Brain pericyte (primary cell): ENCODE data around the gene CYP2U1.
A peak's percentile ranks its signal among the peaks of the same experiment; 100 is the strongest.
"Not testable (repeated sequence)": the region's sequence is repeated elsewhere in the genome, so short reads cannot be mapped to it uniquely, and the experiment has no call there.

Source experiments
- DNase-seq: peaks from one replicate; pipeline ENCODE4 v3.0.0-alpha.2; 2012; ENCODE audit warnings: low read depth, low spot score

Gene CYP2U1

DNA sequence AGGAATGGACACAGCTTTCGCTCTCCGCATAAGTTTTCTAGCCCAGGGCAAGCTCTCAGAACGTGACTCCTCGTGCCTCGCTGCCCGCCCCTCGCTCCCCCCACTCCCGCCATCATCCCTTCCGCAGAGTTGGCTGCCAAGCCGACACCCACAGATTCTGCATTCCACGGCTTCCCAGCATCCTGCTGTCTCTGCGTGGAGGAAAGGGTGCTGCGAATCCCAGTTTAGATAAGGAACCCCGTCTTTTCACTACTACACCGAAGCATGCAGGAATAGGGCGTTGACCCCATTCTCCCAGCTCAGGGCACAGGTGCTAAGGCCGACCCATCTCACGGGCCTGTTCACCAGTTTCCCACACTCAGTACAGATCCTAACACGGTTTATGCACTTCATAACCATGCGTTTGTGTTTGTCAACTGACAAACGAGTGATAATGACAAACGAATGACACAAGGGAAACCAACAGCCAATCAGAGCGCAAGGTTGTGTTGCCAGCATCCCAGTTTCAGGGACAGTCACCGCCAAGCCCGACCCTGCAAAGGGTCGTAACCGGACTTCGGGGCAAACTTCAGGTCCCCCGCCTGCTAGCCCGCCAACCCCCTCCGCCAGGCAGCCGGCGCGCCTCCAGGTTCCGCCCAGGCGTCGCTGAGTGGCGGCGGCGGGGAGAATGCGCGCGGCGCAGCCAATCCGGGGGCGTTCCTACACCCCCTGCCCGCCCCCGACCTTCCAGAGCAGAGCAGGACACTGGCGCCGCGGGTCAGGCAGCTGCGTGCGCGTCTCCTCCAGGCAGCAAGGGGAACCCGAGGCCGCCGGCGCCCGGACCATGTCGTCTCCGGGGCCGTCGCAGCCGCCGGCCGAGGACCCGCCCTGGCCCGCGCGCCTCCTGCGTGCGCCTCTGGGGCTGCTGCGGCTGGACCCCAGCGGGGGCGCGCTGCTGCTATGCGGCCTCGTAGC, at the start of gene CYP2U1:
Gene CYP2U1, plus strand, starts transcription at position 729 of the 954 bp plus-strand sequence. Its CDS starts 95 bp downstream, at position 824.
- DNase-seq: peak; percentile 24

- DNase-seq: no peak
Measured at GRCh38 chr4:107885865-107886264, 45.5 kb upstream of the CYP2U1 start.

DNA sequence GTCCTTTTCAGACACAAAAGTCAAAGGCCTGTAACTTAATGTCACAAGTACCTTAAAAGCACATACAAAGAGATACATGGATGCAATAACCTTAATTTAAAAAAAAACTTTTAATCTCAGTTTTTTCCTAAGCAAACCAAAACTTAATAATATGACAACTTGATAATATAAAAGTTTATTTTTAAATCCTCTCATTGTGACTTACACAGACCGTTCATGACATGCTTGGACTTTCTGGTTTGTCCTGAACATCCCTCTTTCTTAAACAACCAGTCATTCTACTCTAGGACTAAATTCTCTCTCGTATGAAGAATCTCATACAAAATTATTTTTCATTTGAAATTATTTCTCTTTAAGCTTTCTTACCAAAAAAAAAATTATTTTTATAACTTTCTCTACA, 43.1 kb upstream of the CYP2U1 start:
- DNase-seq: no peak

- DNase-seq: no peak
Measured at GRCh38 chr4:107890779-107891178, 40.6 kb upstream of the CYP2U1 start.

DNA sequence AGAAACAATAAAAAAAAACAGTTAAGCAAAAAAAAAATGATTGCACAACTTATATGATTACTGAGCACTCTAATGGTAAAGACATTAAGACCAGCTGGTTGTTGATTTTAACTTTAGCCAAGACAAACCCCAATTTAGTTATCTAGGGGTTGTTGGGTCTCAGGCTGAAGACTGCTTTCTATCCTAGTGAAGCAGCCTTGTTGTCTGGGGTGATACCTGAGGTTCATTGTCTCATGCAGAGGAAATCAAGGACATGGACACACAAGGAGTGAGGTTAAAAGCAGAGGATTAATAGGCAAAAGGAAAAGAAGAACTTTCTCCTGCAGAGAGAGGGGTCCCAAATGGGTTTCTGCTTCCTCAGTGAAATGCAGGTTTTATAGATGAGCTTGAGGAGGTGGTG, 40.0 kb upstream of the CYP2U1 start:
- no peak for DNase-seq

DNA sequence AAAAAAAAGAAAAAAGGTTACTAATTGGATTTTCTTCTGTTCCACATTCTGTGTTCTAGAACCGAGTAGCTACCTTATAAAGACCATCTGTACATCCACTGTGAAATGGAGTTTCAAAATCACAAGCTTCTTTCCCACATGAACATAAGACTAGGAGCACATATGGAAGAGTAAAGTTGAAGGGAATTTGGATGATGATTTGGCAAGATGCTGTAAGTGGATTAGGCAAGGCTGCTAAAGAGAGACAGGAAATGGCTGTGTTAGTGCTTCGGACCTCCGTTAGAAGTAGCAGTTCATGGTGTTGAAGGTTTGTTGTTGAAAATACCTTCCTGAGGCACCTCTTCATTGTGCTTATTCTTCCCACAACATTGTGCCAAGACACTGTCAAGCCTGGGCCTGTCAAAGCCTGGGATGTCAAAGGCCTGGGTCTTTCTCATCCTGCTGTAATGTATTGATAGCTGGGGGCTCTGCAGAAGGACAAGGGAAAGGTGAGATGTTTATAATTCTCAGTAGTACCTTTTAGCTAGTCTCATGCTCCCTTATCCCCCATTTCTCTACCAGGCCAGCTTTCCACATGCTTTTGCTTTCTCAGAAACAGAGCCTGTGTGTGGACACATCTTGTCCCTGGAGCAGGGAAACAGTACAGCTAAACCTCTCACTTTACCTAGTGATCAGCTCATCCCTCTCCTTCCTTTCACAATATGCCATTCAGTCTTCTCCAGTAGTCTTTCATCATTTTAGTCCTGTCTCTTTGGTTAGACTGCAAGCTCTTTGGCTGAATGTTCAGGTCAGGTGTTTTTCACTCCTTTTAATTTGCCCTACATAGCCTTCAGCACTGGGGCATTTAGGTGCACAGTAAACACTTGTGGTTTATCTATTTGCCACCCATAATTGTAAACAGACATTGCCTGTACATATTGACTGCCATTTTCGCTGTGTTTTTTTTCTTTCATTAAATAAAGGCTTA, 37.9 kb upstream of the CYP2U1 start:
- DNase-seq: no peak

- no peak for DNase-seq
Measured at GRCh38 chr4:107894138-107894603, 37.2 kb upstream of the CYP2U1 start.

DNA sequence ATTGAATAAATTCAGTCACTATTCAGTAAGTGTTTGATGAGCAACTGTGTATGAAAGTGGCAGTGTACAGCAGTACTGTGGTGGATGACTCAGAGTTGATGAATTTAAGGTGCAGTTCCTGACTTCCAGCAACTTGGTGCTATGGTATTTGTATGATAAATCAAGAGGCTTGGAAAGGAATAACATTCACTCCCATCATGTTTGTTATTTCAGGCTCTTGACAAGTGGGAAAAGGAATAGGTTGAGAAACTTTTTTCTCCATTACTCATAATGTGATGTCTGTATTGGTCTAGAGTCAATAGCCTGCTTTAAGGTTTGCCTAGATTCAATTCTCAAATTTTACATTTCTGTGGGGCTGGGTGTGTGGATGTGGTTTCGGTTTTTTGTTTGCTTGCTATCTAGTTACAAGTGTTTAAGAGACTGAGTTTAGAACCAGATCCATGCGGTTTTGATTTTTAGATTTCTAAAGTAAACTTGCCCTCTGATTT, 35.1 kb upstream of the CYP2U1 start:
- peak; percentile 43 for DNase-seq

DNA sequence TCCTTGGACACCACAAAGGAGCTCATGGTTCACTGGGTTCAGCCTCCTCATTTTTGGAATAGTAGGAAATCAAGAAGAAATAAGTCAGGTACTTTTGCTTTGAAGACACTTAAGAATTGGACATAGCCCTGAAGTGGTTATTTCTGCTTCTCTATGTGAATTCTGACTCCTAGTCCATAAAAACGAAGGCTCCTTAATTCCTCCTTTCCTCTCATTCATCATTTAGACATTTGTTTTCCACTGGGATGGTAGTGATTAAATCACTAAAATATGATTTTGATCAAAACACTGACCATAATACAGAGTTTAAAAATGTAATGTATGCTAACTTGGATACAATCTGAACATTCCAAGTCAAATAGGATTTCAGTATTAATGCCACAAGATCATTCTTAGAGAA, 34.7 kb upstream of the CYP2U1 start:
- no peak for DNase-seq

DNA sequence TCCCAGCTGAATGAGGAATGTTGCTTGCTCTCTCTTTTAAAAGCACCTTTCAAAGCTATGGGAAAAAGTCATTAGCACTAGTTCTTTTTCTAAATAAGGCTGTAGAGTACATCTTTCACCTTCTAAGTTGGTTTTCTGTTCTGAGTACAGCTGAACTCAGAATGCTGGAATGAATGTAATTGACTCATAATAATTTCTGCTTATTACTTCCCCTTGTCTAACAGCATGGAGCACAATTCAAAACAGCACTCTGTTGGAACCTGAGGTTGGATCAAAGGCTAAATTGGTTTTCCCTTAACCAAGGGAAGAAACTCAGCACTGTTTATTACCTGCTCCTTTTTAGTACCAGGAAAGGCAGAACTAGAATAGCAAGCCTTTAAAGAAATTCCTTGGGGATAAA, 33.5 kb upstream of the CYP2U1 start:
- no peak for DNase-seq

GRCh38 chr4:107900067-107900466, 31.3 kb upstream of the CYP2U1 start:
- DNase-seq: no peak

DNA sequence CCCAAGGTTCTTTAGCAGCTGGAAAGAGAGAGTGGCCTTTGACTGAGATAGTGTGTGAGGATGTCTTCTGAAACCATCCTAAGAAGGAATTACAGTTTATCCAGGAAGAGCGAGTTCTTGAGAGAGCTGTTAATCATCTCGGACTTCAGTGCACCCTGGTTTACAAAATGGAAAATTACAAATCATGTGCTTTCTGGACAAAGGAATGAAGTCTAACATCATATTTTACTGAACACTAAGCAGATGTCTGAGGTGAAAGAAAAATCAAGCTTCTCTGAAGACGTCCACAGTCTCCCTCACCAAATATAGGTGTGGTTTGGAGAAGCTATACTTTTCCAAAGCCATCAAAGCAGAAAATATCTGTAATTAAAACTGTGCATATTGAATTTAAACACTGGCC, 30.8 kb upstream of the CYP2U1 start:
- no peak for DNase-seq

- no peak for DNase-seq
Measured at GRCh38 chr4:107901213-107901934, 30.0 kb upstream of the CYP2U1 start.

DNA sequence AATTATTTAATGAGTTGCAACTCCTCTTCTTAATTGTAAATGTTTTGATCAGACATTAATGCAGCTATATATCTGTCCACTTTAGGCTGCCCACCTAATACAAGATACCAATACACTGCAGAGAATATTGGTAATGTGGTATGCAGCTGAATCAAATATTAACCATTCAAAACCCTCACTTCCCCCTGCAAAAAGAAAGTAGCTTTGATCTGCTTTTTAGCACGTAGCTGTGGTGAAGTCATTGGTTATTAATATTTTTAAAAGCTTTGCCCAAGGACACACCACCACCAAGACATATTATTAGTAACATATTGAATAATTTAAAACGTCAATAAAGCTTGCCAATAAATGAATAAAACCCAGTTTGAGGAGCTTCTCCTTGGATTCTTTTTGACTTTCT, 28.6 kb upstream of the CYP2U1 start:
- no peak for DNase-seq

- not testable (repeated sequence) for DNase-seq
Measured at GRCh38 chr4:107905082-107905481, 26.3 kb upstream of the CYP2U1 start.

- no peak for DNase-seq
Measured at GRCh38 chr4:107906458-107907100, 24.8 kb upstream of the CYP2U1 start.

DNA sequence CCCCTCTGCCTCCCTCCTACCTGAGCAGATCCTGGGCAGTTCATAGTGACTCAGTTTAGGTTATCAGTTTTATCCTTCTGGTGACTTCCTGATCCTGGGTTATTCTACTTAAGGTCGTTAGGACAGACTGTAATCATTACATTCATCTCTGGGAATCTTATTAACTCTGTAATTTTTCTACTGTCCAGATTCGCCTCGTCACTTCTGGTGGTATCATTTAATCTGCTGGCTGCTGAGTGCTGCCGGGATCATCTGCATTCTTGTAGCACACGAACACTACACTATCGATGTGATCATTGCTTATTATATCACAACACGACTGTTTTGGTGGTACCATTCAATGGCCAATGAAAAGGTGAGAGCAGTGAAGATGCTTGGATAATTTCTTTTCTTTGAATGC, 23.0 kb upstream of the CYP2U1 start:
- DNase-seq: no peak

DNA sequence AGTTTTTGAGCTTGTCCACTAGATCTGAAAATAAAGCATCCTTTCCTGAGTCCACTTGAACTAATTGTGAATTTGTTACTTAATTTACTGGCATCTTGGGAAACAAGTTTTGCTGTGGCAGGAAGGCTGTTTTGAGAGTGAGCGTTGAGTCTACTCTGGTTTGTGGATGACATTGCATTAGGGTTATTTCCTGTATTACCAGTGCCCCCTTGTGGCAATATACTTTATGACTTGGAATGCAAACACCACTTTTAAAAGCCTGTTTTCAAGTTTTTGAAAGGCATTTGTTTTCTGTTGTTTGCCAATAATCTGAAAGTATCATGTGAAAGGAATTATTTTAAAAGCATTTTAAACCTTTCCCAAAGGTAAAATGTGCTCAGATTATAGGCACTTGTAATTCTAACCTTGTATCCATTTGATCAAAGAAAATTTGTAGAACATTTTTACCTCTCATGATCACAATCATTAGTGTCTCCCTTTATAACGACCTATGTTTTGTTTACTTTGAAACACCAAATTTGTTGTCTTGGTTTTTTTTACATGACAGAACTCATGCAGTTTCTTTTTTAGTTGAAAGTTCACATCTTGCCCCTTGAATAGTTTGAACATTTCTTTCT, 18.0 kb upstream of the CYP2U1 start:
- DNase-seq: peak; percentile 24

- no peak for DNase-seq
Measured at GRCh38 chr4:107915220-107915619, 16.1 kb upstream of the CYP2U1 start.

DNA sequence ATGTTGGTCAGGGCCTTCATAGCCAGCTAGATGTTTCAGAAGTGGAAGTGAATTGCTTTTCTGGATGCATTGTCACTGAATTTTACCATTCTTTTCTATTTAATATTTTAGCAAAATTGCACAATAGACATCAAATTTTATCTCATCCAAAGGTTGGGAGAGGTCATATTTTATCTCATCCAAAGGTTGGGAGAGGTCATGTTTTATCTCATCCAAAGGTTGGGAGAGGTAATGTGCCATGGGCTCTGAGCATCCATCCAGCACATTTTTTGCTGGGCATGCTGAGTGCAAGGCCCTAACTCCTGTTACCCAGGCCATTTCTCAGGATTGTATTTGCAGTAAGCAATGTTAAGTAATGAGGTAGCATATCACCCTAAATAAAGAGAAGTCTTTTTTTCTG, 14.7 kb upstream of the CYP2U1 start:
- DNase-seq: no peak
